Neural crest cell (in vitro differentiated cells): ENCODE measurements around the gene FCMR. TPM values are rescaled to one million over a fixed set of nuclear protein-coding genes. Genes with fewer than 3 reads are reported as not detected.
"Not testable (repeated sequence)": the region's sequence is repeated elsewhere in the genome, so short reads cannot be mapped to it uniquely, and the experiment has no call there.

Experiments used
- DNase-seq: peaks from one replicate; pipeline ENCODE4 v3.0.0; 2021; ENCODE audit warnings: low read depth, mixed read lengths, low spot score
- H3K27ac Mint-ChIP-seq: one replicate; pipeline ENCODE4 v1.8.0; 2021; ENCODE audit warnings: mild to moderate bottlenecking, mixed read lengths; ENCODE audit not compliant: unreplicated experiment
- H3K27me3 Mint-ChIP-seq: 2 replicates; pipeline ENCODE4 v1.8.0; 2021; ENCODE audit warnings: low read depth, mild to moderate bottlenecking, mixed read lengths
- H3K36me3 Mint-ChIP-seq: 2 replicates; pipeline ENCODE4 v1.8.0; 2021; ENCODE audit warnings: low read depth, mild to moderate bottlenecking, mixed read lengths
- H3K4me1 Mint-ChIP-seq: 2 replicates; pipeline ENCODE4 v1.8.0; 2021; ENCODE audit warnings: mixed read lengths
- H3K4me3 Mint-ChIP-seq: one replicate; pipeline ENCODE4 v1.8.0; 2021; ENCODE audit warnings: mild to moderate bottlenecking, mixed read lengths
- H3K9me3 Mint-ChIP-seq: 2 replicates; pipeline ENCODE4 v1.8.0; 2021; ENCODE audit warnings: mixed read lengths
- total RNA-seq: library from RNA; stranded (reverse); gene quantifications from 2 replicates; pipeline ENCODE4 v1.2.1, GENCODE V29; 2021
- TF ChIP-seq, protein P1 (sequence below): fragments of 200-600 bp; sonication (generic); conservative IDR thresholded peaks from 2 replicates; pipeline ENCODE4 v1.5.0; 2021; ENCODE audit warnings: antibody characterized with exemption, mild to moderate bottlenecking

The FCMR gene
- total RNA-seq, 1 donor from 2014 or later: not detected

- Mint-ChIP-seq H3K4me1 (no peaks in the 10 kb centered on the region), H3K4me3 (no peak overlapping the region), H3K36me3 (peaks cover 10% of the 10 kb centered on the region), H3K9me3 (peaks cover 22% of the 10 kb centered on the region), H3K27ac (no peak overlapping the region), H3K27me3 (peaks cover 47% of the 10 kb centered on the region)
- DNase-seq: no peak
- TF ChIP-seq, protein P1, sequence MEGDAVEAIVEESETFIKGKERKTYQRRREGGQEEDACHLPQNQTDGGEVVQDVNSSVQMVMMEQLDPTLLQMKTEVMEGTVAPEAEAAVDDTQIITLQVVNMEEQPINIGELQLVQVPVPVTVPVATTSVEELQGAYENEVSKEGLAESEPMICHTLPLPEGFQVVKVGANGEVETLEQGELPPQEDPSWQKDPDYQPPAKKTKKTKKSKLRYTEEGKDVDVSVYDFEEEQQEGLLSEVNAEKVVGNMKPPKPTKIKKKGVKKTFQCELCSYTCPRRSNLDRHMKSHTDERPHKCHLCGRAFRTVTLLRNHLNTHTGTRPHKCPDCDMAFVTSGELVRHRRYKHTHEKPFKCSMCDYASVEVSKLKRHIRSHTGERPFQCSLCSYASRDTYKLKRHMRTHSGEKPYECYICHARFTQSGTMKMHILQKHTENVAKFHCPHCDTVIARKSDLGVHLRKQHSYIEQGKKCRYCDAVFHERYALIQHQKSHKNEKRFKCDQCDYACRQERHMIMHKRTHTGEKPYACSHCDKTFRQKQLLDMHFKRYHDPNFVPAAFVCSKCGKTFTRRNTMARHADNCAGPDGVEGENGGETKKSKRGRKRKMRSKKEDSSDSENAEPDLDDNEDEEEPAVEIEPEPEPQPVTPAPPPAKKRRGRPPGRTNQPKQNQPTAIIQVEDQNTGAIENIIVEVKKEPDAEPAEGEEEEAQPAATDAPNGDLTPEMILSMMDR: no peak
Observed at GRCh38 chr1:206854401-206855129, 67.2 kb downstream of the FCMR start.

GRCh38 chr1:206853696-206854095 lies 68.0 kb downstream of the FCMR start:
- Mint-ChIP-seq H3K27me3 (peaks cover 50% of the 10 kb centered on the region), H3K9me3 (peaks cover 22% of the 10 kb centered on the region), H3K36me3 (peaks cover 14% of the 10 kb centered on the region)
- H3K4me3 Mint-ChIP-seq, DNase-seq, H3K27ac Mint-ChIP-seq, H3K4me1 Mint-ChIP-seq: not testable (repeated sequence)

Other genes with a start within 250 kb of the FCMR start
- gene MAPKAPK2, start 237.0 kb downstream of the FCMR start, total RNA-seq: 77.7 and 78.7 TPM in 2 replicates
- gene IL19, start 151.2 kb downstream of the FCMR start, total RNA-seq: not detected in 2 replicates
- gene IL10, start 149.4 kb downstream of the FCMR start, total RNA-seq: not detected in 2 replicates
- not detected in 2 replicates for gene IL20, start 56.3 kb downstream of the FCMR start, total RNA-seq
- gene IL24, start 24.5 kb downstream of the FCMR start, total RNA-seq: not detected in 2 replicates
- not detected in 2 replicates for gene PIGR, start 24.5 kb upstream of the FCMR start, total RNA-seq
- gene FCAMR, start 48.5 kb upstream of the FCMR start, total RNA-seq: not detected in 2 replicates
- gene C1orf116, start 110.8 kb upstream of the FCMR start, total RNA-seq: 0.30 and 0.37 TPM in 2 replicates
- gene YOD1, start 129.3 kb upstream of the FCMR start, total RNA-seq: 15.2 and 16.6 TPM in 2 replicates
- gene PFKFB2, start 131.3 kb upstream of the FCMR start, total RNA-seq: 8.5 and 8.6 TPM in 2 replicates
- not detected in 2 replicates for gene C4BPB, start 166.9 kb upstream of the FCMR start, total RNA-seq
- gene C4BPA, start 182.3 kb upstream of the FCMR start, total RNA-seq: not detected in 2 replicates